Activated CD4-positive, alpha-beta T cell treated with anti-CD3 and anti-CD28 coated beads, Interleukin-2, amount 10 ng/mL, durations not matched to agents 7 days and 5 days (primary cell): ENCODE results near the gene PLXNC1. TPM values are rescaled to one million over a fixed set of nuclear protein-coding genes. Genes with fewer than 3 reads are reported as not detected.

Source experiments
- CTCF ChIA-PET: fragments of 350-600 bp; sonication (Branson Sonifier 250); formaldehyde crosslinking; loops from one replicate; lab custom pipeline; 2021; ENCODE audit warnings: antibody characterized with exemption; lab: Charles Lee
- POLR2A ChIA-PET: fragments of 350-600 bp; sonication (Branson Sonifier 250); formaldehyde crosslinking; loops from one replicate; lab custom pipeline; 2021; ENCODE audit warnings: antibody characterized with exemption; lab: Charles Lee
- DNase-seq: peaks from one replicate; pipeline ENCODE4 v3.0.0-alpha.2; 2020
- H3K27ac Mint-ChIP-seq: one replicate; pipeline ENCODE4 v1.8.0; 2021; ENCODE audit warnings: mild to moderate bottlenecking, moderate library complexity, mixed read lengths
- H3K27me3 Mint-ChIP-seq: one replicate; pipeline ENCODE4 v1.8.0; 2021; ENCODE audit warnings: mixed read lengths
- H3K36me3 Mint-ChIP-seq: one replicate; pipeline ENCODE4 v1.8.0; 2021; ENCODE audit warnings: low read depth, mixed read lengths
- H3K4me1 Mint-ChIP-seq: one replicate; pipeline ENCODE4 v1.8.0; 2021; ENCODE audit warnings: mixed read lengths
- H3K4me3 Mint-ChIP-seq: one replicate; pipeline ENCODE4 v1.8.0; 2021; ENCODE audit warnings: mild to moderate bottlenecking, moderate library complexity, mixed read lengths
- H3K9me3 Mint-ChIP-seq: one replicate; pipeline ENCODE4 v1.8.0; 2021; ENCODE audit warnings: mixed read lengths
- total RNA-seq, 2 experiments: library from RNA; stranded (reverse); gene quantifications; one replicate each; pipeline ENCODE4 v1.2.3, GENCODE V29; 2021

PLXNC1 gene
- total RNA-seq, 2 experiments from 2014 or later, result 27.4 to 29.7 TPM

DNA sequence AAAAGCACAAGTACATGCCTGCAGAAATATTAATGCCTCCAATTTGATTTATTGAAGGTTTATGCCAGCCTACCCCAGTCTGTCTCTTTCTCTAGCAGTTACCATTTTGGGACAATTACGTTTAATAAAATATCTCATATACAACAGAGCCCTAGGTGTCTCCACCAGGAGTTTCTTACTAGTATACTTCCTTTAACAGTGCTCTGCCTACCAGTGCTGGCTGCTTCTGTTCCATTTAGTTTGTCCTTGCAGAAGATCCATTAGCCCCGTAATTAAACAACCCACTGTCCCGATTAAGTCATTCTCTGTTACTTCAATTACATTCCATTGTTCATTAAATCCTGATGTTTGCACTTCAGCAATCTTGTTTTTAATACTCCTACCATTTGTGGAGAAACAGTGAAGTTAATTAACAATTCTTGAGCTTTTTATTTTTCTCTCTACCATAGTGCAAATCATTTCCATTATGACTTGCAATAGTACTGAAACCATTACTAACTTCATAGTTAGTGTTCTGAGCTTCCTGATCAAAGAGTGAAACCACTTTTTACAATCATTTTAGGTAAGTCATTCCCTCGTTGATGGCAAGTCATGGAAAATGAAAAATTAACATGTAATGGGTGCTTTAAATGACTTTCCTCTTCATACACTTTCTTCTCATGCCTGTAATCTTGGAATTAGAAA, 121.1 kb downstream of the PLXNC1 start:
- POLR2A ChIA-PET, result no interaction called here
- no peak for DNase-seq
- Mint-ChIP-seq H3K27ac (no peak overlapping the region), H3K27me3 (no peaks in the 10 kb centered on the region), H3K9me3 (no peaks in the 10 kb centered on the region), H3K4me1 (peaks cover 53% of the 10 kb centered on the region), H3K4me3 (no peak overlapping the region), H3K36me3 (peaks cover 62% of the 10 kb centered on the region)
- CTCF ChIA-PET, result interaction anchor here (1.0 kb wide), 1 partner anchor 12 kb away, joined by 4 read pairs; no protein-coding TSS in a partner anchor

GRCh38 chr12:94271351-94271750, 123.0 kb downstream of the PLXNC1 start:
- Mint-ChIP-seq H3K27ac (no peak overlapping the region), H3K27me3 (no peaks in the 10 kb centered on the region), H3K4me1 (peaks cover 53% of the 10 kb centered on the region), H3K36me3 (peaks cover 45% of the 10 kb centered on the region), H3K4me3 (no peak overlapping the region), H3K9me3 (no peaks in the 10 kb centered on the region)
- ChIA-PET POLR2A (no interaction called here), CTCF (interaction anchor here (0.7 to 1.5 kb wide), 4 partner anchors 16 to 61 kb away, joined by 3 to 4 read pairs (median 4); no protein-coding TSS in a partner anchor)
- no peak for DNase-seq

DNA sequence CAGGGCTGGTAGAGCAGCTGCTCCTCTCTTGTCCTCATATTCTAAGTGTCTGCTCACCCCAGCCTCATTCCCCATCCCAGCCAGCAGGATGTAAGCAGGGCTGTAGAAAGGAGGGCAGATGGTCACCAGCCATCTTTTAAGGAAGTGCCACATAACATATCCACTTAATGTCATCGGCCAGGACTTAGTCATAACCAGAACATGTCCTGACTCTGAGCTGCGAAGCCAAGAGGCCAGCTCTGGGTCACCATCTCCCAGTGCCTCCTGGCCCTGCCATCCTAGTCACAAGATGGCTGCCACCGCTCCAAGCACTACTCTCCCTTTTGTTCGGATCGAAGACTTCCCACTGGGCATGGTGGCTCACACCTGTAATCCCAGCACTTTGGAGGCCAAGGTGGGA, 123.9 kb downstream of the PLXNC1 start:
- Mint-ChIP-seq H3K27me3 (no peaks in the 10 kb centered on the region), H3K4me1 (peaks cover 47% of the 10 kb centered on the region), H3K27ac (no peak overlapping the region), H3K4me3 (no peak overlapping the region), H3K9me3 (no peaks in the 10 kb centered on the region), H3K36me3 (peaks cover 35% of the 10 kb centered on the region)
- DNase-seq, result no peak
- CTCF ChIA-PET, result interaction anchor here (1.2 to 1.6 kb wide), 4 partner anchors 16 to 62 kb away, joined by 3 to 4 read pairs (median 4); no protein-coding TSS in a partner anchor
- POLR2A ChIA-PET, result no interaction called here

DNA sequence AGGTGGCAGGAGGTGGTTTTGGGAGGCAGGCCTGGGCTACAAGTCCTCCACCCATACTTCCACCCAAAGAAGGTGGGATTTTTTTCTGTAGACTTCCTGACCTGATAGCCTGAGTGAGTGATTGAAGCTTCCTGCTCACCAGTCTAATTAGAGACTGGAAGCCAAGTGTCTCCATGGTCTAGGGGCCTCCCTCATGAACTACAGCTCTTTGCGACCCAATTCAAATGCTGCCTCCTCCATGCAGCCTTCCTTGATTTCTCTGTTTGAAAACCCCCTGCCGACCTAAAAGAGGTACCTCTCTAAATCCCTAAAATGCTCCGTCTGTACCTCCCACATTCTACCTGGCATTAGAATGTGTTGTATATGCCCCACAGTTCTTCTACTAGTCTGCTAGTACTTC, 124.9 kb downstream of the PLXNC1 start:
- DNase-seq, result no peak
- POLR2A ChIA-PET, result no interaction called here
- CTCF ChIA-PET, result interaction anchor here (1.2 to 1.6 kb wide), 4 partner anchors 17 to 63 kb away, joined by 3 to 4 read pairs (median 4); no protein-coding TSS in a partner anchor
- Mint-ChIP-seq H3K27ac (no peak overlapping the region), H3K4me1 (peaks cover 37% of the 10 kb centered on the region), H3K27me3 (no peaks in the 10 kb centered on the region), H3K4me3 (no peak overlapping the region), H3K36me3 (peaks cover 31% of the 10 kb centered on the region), H3K9me3 (no peaks in the 10 kb centered on the region)

- ChIA-PET POLR2A (no interaction called here), CTCF (interaction anchor here (1.4 kb wide), 1 partner anchor 11 kb away, joined by 3 read pairs; no protein-coding TSS in a partner anchor)
- Mint-ChIP-seq H3K4me1 (peaks cover 11% of the 10 kb centered on the region), H3K36me3 (peaks cover 36% of the 10 kb centered on the region), H3K4me3 (no peak overlapping the region), H3K9me3 (no peaks in the 10 kb centered on the region), H3K27me3 (no peaks in the 10 kb centered on the region), H3K27ac (no peak overlapping the region)
- no peak for DNase-seq
These were observed 128.3 kb downstream of the PLXNC1 start for GRCh38 chr12:94276725-94277124.

- Mint-ChIP-seq H3K4me1 (peaks cover 15% of the 10 kb centered on the region), H3K9me3 (no peaks in the 10 kb centered on the region), H3K27ac (no peak overlapping the region), H3K27me3 (no peaks in the 10 kb centered on the region), H3K4me3 (no peak overlapping the region), H3K36me3 (peaks cover 37% of the 10 kb centered on the region)
- no peak for DNase-seq
- POLR2A ChIA-PET, result no interaction called here
- CTCF ChIA-PET, result no interaction called here
These were observed 129.1 kb downstream of the PLXNC1 start for GRCh38 chr12:94277426-94278000.

DNA sequence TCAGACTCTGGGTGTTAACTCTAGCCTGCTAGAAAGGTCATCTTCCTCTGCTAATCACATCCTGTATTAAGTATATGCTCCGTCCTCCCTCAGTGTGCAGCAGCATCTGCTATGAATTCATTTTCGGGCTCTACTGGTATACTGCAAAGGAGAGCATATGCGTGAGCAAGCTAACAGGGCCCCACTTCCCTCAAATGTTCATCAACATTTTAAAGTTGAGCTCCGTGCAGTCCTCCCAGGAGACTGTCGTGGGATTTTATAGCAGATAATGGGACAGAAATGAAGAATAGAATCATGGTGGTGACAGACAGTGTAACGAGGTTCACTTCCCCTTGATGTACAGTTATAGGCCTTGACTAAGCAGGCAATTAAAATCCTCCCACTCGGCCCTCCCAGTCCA, 131.7 kb downstream of the PLXNC1 start:
- Mint-ChIP-seq H3K4me1 (peaks cover 22% of the 10 kb centered on the region), H3K27me3 (no peaks in the 10 kb centered on the region), H3K27ac (no peak overlapping the region), H3K4me3 (no peak overlapping the region), H3K9me3 (no peaks in the 10 kb centered on the region), H3K36me3 (peaks cover 51% of the 10 kb centered on the region)
- CTCF ChIA-PET, result interaction anchor here (2.0 to 2.6 kb wide), 3 partner anchors 10 to 25 kb away, joined by 5 to 9 read pairs (median 5); no protein-coding TSS in a partner anchor
- DNase-seq, result no peak
- POLR2A ChIA-PET, result no interaction called here

GRCh38 chr12:94282675-94283074, 134.3 kb downstream of the PLXNC1 start:
- peaks cover 22% of the 10 kb centered on the region for H3K4me1 Mint-ChIP-seq
- POLR2A ChIA-PET, result no interaction called here
- peak; percentile 59 for DNase-seq
- peak overlapping the region; percentile 36 for H3K4me3 Mint-ChIP-seq
- H3K36me3 Mint-ChIP-seq, result peaks cover 60% of the 10 kb centered on the region
- peak overlapping the region; percentile 92 for H3K27ac Mint-ChIP-seq
- H3K27me3 Mint-ChIP-seq, result no peaks in the 10 kb centered on the region
- no peaks in the 10 kb centered on the region for H3K9me3 Mint-ChIP-seq
- CTCF ChIA-PET, result interaction anchor here (1.7 kb wide), 1 partner anchor 13 kb away, joined by 4 read pairs; no protein-coding TSS in a partner anchor

DNA sequence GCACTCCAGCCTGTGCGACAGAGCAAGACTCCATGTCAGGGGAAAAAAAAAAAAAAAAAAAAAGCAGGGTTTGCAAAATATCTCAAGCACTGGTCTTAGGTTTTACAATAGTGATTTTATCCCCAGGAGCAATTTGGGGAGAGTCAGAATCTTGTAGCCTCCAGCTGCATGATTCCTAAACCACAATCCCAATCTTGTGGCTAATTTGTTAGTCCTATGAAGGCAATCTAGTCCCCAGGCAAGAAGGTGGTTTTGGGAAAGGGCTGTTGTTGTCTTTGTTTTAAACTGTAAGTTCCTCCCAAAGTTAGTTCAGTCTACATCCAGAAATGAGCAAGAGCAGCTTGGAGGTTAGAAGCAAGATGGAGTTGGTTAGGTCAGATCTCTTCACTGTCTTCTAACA, 135.7 kb downstream of the PLXNC1 start:
- Mint-ChIP-seq H3K4me1 (peaks cover 22% of the 10 kb centered on the region), H3K27ac (peak overlapping the region; percentile 92), H3K36me3 (peaks cover 57% of the 10 kb centered on the region), H3K4me3 (no peak overlapping the region), H3K9me3 (no peaks in the 10 kb centered on the region), H3K27me3 (no peaks in the 10 kb centered on the region)
- POLR2A ChIA-PET, result no interaction called here
- DNase-seq, result no peak
- CTCF ChIA-PET, result interaction anchor here (1.0 to 1.5 kb wide), 2 partner anchors 20 to 120 kb away, joined by 3 to 4 read pairs; no protein-coding TSS in a partner anchor

- Mint-ChIP-seq H3K27me3 (no peaks in the 10 kb centered on the region), H3K27ac (peak overlapping the region; percentile 66), H3K36me3 (peaks cover 56% of the 10 kb centered on the region), H3K9me3 (no peaks in the 10 kb centered on the region), H3K4me3 (no peak overlapping the region), H3K4me1 (peaks cover 22% of the 10 kb centered on the region)
- DNase-seq, result no peak
- ChIA-PET POLR2A (no interaction called here), CTCF (interaction anchor here (0.9 to 1.5 kb wide), 2 partner anchors 10 to 19 kb away, joined by 3 read pairs; no protein-coding TSS in a partner anchor)
These were observed 136.5 kb downstream of the PLXNC1 start for GRCh38 chr12:94284859-94285258.

DNA sequence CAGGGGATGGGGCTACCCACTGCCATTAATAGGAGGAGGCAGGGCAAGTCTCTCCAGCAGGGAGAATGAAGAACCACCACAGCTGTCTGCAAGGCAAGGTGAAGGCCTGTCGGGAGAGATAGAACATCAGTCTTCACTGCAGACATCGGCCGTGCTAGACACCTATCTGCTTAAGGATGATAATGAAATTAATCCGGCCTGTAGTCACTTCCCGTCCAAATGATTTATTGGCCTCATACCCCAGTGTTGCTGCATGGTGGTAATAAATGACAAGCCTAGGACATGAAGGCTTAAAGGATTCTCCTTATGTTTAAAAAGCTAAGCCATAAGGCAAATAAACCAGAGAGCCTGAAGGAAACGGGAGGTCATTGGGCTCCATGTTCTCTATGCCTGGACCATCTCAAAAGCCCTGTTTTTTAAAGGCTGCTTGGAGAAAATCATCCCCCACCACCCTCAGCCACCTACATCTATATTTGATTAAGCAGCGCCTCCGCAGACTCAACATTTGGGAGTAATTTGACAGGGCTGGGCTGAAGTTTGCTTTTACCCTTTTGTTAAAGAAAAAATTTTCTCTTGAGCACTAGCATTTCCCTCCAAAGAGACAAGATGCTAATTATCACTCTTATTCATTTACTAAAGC, 137.7 kb downstream of the PLXNC1 start:
- POLR2A ChIA-PET, result no interaction called here
- H3K9me3 Mint-ChIP-seq, result no peaks in the 10 kb centered on the region
- no peak overlapping the region for H3K27ac Mint-ChIP-seq
- DNase-seq, result no peak
- peaks cover 46% of the 10 kb centered on the region for H3K36me3 Mint-ChIP-seq
- H3K4me1 Mint-ChIP-seq, result peaks cover 22% of the 10 kb centered on the region
- no peaks in the 10 kb centered on the region for H3K27me3 Mint-ChIP-seq
- no peak overlapping the region for H3K4me3 Mint-ChIP-seq
- CTCF ChIA-PET, result interaction anchor here (0.9 kb wide), 1 partner anchor 11 kb away, joined by 3 read pairs; no protein-coding TSS in a partner anchor

DNA sequence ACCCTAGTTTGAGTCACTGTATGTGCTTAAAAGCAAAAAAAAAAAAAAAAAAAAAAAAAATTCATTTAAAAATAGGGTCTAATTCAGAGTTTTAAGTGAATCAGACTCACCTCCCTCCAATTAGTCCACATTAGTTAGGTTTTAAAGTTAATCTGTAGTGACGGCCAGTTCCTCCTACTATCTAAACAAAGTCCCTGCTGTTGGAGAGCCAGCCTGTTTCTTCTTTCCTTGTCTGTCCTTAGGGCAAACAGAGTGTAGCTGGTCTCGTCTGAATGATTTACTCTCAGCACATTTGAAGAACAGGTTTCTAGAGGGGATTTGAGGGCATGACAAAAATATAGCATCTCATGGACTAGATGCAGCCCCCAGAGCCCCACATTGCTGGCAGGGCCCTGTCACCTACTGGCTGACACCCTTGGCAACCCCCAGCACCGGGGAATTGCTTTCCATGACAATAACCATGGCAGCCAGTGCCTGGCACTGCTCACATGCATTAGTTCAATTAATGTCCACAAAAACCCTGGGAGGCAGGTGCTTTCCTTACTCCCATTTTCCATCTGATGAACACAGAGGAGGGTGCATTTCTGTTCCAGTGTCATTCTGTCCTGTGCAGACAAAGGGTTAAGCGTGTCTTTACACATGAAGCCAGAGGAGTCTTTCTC, 138.3 kb downstream of the PLXNC1 start:
- Mint-ChIP-seq H3K36me3 (peaks cover 41% of the 10 kb centered on the region), H3K27ac (no peak overlapping the region), H3K9me3 (no peaks in the 10 kb centered on the region), H3K4me3 (no peak overlapping the region), H3K27me3 (no peaks in the 10 kb centered on the region), H3K4me1 (peaks cover 19% of the 10 kb centered on the region)
- CTCF ChIA-PET, result no interaction called here
- DNase-seq, result no peak
- POLR2A ChIA-PET, result no interaction called here
